Right cardiac atrium (tissue), 5 donors: Measurements from ENCODE around the gene ZNF576. TPM values are rescaled to one million over a fixed set of nuclear protein-coding genes. Genes with fewer than 3 reads are reported as not detected.
"Not testable (repeated sequence)": the region's sequence is repeated elsewhere in the genome, so short reads cannot be mapped to it uniquely, and the experiment has no call there.

ENCODE experiments used
- ATAC-seq, 2 donors: fragments of 200-7000 bp; cut with Tn5 transposase; one replicate each; pipeline versions ENCODE4 v1.8.0 to v1.9.1; 2020; ENCODE audit warnings: moderate library complexity in 2 of 2, mild to moderate bottlenecking in 1 of 2
- DNase-seq, 3 donors: peaks; one replicate each; pipeline ENCODE4 v3.0.0-alpha.2; 2020
- H3K27ac ChIP-seq: one replicate; pipeline ENCODE4 v1.5.1; 2013; ENCODE audit warnings: mild to moderate bottlenecking, low read length, control low read depth, moderate library complexity
- H3K27me3 ChIP-seq: one replicate; pipeline ENCODE4 v1.6.1; 2013; ENCODE audit not compliant: control insufficient read depth, insufficient read depth
- H3K4me1 ChIP-seq: one replicate; pipeline ENCODE4 v1.6.1; 2013; ENCODE audit warnings: low read length; ENCODE audit not compliant: control insufficient read depth, insufficient read depth
- H3K4me3 ChIP-seq: one replicate; pipeline ENCODE4 v1.5.1; 2013; ENCODE audit warnings: low read length, control low read depth
- H3K9me3 ChIP-seq: one replicate; pipeline ENCODE4 v1.6.1; 2013; ENCODE audit warnings: low read length; ENCODE audit not compliant: control insufficient read depth
- WGBS: extraction: QIAGEN DNeasy Blood & Tissue Kit; methylation state at CpG from one replicate; pipeline ENCODE4 v1.1.7; 2013; 5-methylcytosine and 5-hydroxymethylcytosine counted together
- intact Hi-C, 4 donors: fragments of 100-400 bp; cut with DNase I; formaldehyde crosslinking; loops; one replicate each; pipeline versions ENCODE4 v1.11.0 to v1.14.0; 2022 to 2023
- polyA plus RNA-seq: library from polyadenylated mRNA; stranded (reverse); fragments of 200-250 nt; gene quantifications from one replicate; pipeline ENCODE4 v1.2.3, GENCODE V29; 2013
- total RNA-seq, 4 donors: library from RNA; stranded (reverse); fragmentation: NEBNext Ultra II Directional; extraction: Animal tissue kit (Norgen Biotek cat#: 25700); gene quantifications; one replicate each; pipeline ENCODE4 v1.2.1, GENCODE V29; 2021
- donor health status: healthy with polysubstance abuse.
- donor health status: DM: no; HTN: yes; CAD: no.
- donor health status: DM: no; HTN: no; CAD: no.
- donor health status: DM: no; HTN: yes; CAD: no; lungs with severe emphysema.
- donor health status: DM: yes; HTN: yes; CAD: no.

The ZNF576 gene
- total and polyA plus RNA-seq, 5 donors: 11.5 to 15.4 (median 12.4) TPM

- intact Hi-C loops: loop anchor here in 1 of 4 donors (2.0 kb wide), 1 partner anchor 21 kb away; the partner anchor contains the start of genes IRGQ and ZNF576
- under 1% methylated on average over 51 of the region's 51 CpGs for WGBS
- no peaks in the 10 kb centered on the region for H3K27me3 ChIP-seq
- peak; percentile 99 for DNase-seq
- ATAC-seq: peak; percentile 99
- peak within 1 kb of the TSS; percentile 78 for H3K4me3 ChIP-seq
- peaks cover 1% of the 10 kb centered on the region for H3K4me1 ChIP-seq
- H3K9me3 ChIP-seq: no peaks in the 10 kb centered on the region
- peak within 1 kb of the TSS; percentile 59 for H3K27ac ChIP-seq
These were observed 21.0 kb upstream of the ZNF576 start, which contains the start of the genes PINLYP and XRCC1 for GRCh38 chr19:43575156-43575950. Gene PINLYP (plus strand): TSS chr19:43575801. CDS start chr19:43577192, 1,391 bp downstream. Gene XRCC1 (minus strand): TSS chr19:43575527. CDS start chr19:43575458, 69 bp downstream.

- peaks cover 4% of the 10 kb centered on the region for H3K4me1 ChIP-seq
- H3K9me3 ChIP-seq: no peaks in the 10 kb centered on the region
- intact Hi-C loops: loop anchor here in 1 of 4 donors (2.0 kb wide), 1 partner anchor 21 kb away; the partner anchor contains the start of genes IRGQ and ZNF576
- H3K27ac ChIP-seq: no peak overlapping the region
- H3K4me3 ChIP-seq: peak overlapping the region; percentile 8
- ATAC-seq: peak in 1 of 2 donors; percentile 1
- no peaks in the 10 kb centered on the region for H3K27me3 ChIP-seq
- WGBS: 65% methylated on average over 37 of the region's 37 CpGs
- peak in 2 of 3 donors; percentile 61 to 67 for DNase-seq
These were observed 20.2 kb upstream of the ZNF576 start for GRCh38 chr19:43575955-43576878.

DNA sequence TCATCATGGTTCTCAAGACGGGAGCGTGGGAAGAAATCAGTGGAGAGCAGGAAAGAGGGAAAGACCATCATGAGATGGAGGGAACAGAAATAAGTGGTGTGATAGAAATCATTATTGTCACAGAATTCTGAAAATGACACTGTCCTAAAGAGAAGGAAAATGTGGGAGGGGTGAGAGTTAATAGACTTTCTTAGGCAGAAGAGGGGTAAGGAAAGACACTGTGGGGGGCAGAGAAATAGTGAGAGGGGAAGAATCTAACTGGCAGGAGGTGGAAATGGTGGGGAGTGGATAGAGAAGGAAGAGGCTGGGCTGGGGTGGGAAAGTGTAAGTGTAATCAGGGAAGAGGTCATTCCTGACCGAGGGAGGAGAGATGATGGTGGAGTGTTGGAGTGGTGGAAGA is 17.6 kb upstream of the ZNF576 start:
- H3K27ac ChIP-seq: no peak overlapping the region
- H3K4me1 ChIP-seq: peaks cover 5% of the 10 kb centered on the region
- no peak overlapping the region for H3K4me3 ChIP-seq
- no peaks in the 10 kb centered on the region for H3K9me3 ChIP-seq
- 82% methylated on average over 3 of the region's 3 CpGs for WGBS
- no peaks in the 10 kb centered on the region for H3K27me3 ChIP-seq
- no peak for DNase-seq
- intact Hi-C loops: no loop called here
- ATAC-seq: no peak

GRCh38 chr19:43581467-43581866 is 14.9 kb upstream of the ZNF576 start:
- Histone ChIP-seq H3K27me3 (no peaks in the 10 kb centered on the region), H3K9me3 (no peaks in the 10 kb centered on the region), H3K4me3 (no peak overlapping the region), H3K27ac (no peak overlapping the region), H3K4me1 (peaks cover 4% of the 10 kb centered on the region)
- DNase-seq (no peak), ATAC-seq (no peak)
- intact Hi-C loops: no loop called here
- WGBS: 54% methylated on average over 7 of the region's 7 CpGs

- WGBS: 97% methylated on average over 2 of the region's 2 CpGs
- intact Hi-C loops: no loop called here
- ATAC-seq: no peak
These were observed 13.9 kb upstream of the ZNF576 start for GRCh38 chr19:43582495-43582894.

GRCh38 chr19:43584484-43584883 is 11.9 kb upstream of the ZNF576 start:
- no peaks in the 10 kb centered on the region for H3K9me3 ChIP-seq
- ATAC-seq (no peak), DNase-seq (no peak)
- H3K27me3 ChIP-seq: no peaks in the 10 kb centered on the region
- intact Hi-C loops: no loop called here
- 95% methylated on average over 1 of the region's 1 CpG for WGBS
- H3K27ac ChIP-seq: no peak overlapping the region
- H3K4me1 ChIP-seq: peaks cover 4% of the 10 kb centered on the region
- H3K4me3 ChIP-seq: no peak overlapping the region

More at GRCh38 chr19:43582495-43582894, 13.9 kb upstream of the ZNF576 start:
- H3K9me3 ChIP-seq: no peaks in the 10 kb centered on the region
- no peaks in the 10 kb centered on the region for H3K27me3 ChIP-seq
- H3K4me1 ChIP-seq: peaks cover 4% of the 10 kb centered on the region
- DNase-seq: no peak
- no peak overlapping the region for H3K27ac ChIP-seq
- H3K4me3 ChIP-seq: no peak overlapping the region

- Histone ChIP-seq H3K27ac (no peak overlapping the region), H3K27me3 (no peaks in the 10 kb centered on the region), H3K4me1 (no peaks in the 10 kb centered on the region), H3K4me3 (no peak overlapping the region), H3K9me3 (no peaks in the 10 kb centered on the region)
- 87% methylated on average over 2 of the region's 2 CpGs for WGBS
- intact Hi-C loops: no loop called here
- DNase-seq (no peak), ATAC-seq (no peak)
These were observed 10.0 kb upstream of the ZNF576 start for GRCh38 chr19:43586346-43586745.

GRCh38 chr19:43587029-43587428 is 9.4 kb upstream of the ZNF576 start:
- H3K9me3 ChIP-seq, H3K27me3 ChIP-seq, H3K27ac ChIP-seq, intact Hi-C loops, ATAC-seq, DNase-seq, H3K4me1 ChIP-seq, H3K4me3 ChIP-seq: not testable (repeated sequence)
- 95% methylated on average over 3 of the region's 3 CpGs for WGBS

DNA sequence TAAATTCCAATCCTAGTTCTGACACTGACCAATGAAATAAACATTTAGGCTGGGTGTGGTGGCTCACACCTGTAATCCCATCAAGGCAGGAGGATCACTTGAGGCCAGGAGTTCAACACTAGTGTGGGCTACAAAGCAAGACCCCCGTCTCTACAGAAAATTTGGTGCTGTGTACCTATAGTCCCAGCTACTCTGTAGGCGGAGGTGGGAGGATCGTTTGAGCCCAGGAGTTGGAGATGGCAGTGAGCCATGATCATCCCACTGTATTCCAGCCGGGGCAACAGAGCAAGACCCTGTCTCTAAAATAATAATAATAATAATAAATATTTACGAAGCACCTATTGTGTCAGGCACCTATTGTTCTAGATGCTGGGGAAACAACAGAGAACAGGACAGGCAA is 7.1 kb upstream of the ZNF576 start:
- no peak overlapping the region for H3K4me3 ChIP-seq
- no peak for ATAC-seq
- no peaks in the 10 kb centered on the region for H3K4me1 ChIP-seq
- DNase-seq: no peak
- no peaks in the 10 kb centered on the region for H3K9me3 ChIP-seq
- H3K27me3 ChIP-seq: no peaks in the 10 kb centered on the region
- intact Hi-C loops: no loop called here
- H3K27ac ChIP-seq: no peak overlapping the region
- 87% methylated on average over 5 of the region's 5 CpGs for WGBS

- no peak for DNase-seq
- H3K27ac ChIP-seq: no peak overlapping the region
- no peaks in the 10 kb centered on the region for H3K4me1 ChIP-seq
- H3K4me3 ChIP-seq: no peak overlapping the region
- intact Hi-C loops: no loop called here
- no peaks in the 10 kb centered on the region for H3K27me3 ChIP-seq
- WGBS: 81% methylated on average over 6 of the region's 6 CpGs
- ATAC-seq: no peak
- no peaks in the 10 kb centered on the region for H3K9me3 ChIP-seq
These were observed 6.7 kb upstream of the ZNF576 start for GRCh38 chr19:43589678-43590077.
